Measurements from ENCODE around the gene M1AP.

- TF ChIP-seq CTCF (IDR thresholded peaks at IDR 0.05), result no peak
- TF ChIP-seq POLR2A (IDR thresholded peaks at IDR 0.05), result no peak
Measured at GRCh38 chr2:74646201-74646600, 1.9 kb downstream of the M1AP start.

All from heart left ventricle (tissue), 13 donors.